ENCODE data around the gene DEF6. TPM values are rescaled to one million over a fixed set of nuclear protein-coding genes. Genes with fewer than 3 reads are reported as not detected.
A peak's percentile ranks its signal among the peaks of the same experiment; 100 is the strongest.

The DEF6 gene
- total RNA-seq, 2 experiments from 2014 or later: 213 to 216 TPM

- Mint-ChIP-seq H3K27ac (no peak overlapping the region), H3K4me1 (peaks cover 3% of the 10 kb centered on the region), H3K4me3 (no peak overlapping the region), H3K27me3 (no peaks in the 10 kb centered on the region), H3K36me3 (peaks cover 11% of the 10 kb centered on the region), H3K9me3 (no peaks in the 10 kb centered on the region)
- POLR2A ChIA-PET: no interaction called here
- ATAC-seq (ENCODE audit: low read depth): no peak
- no peak for DNase-seq
Measured at GRCh38 chr6:35291491-35291890, 6.1 kb upstream of the DEF6 start.

GRCh38 chr6:35292494-35292893 lies 5.1 kb upstream of the DEF6 start:
- Mint-ChIP-seq H3K4me3 (no peak overlapping the region), H3K27ac (no peak overlapping the region), H3K9me3 (no peaks in the 10 kb centered on the region), H3K36me3 (peaks cover 8% of the 10 kb centered on the region), H3K27me3 (no peaks in the 10 kb centered on the region), H3K4me1 (peaks cover 12% of the 10 kb centered on the region)
- DNase-seq (no peak), ATAC-seq (ENCODE audit: low read depth) (no peak)
- POLR2A ChIA-PET: no interaction called here

GRCh38 chr6:35293681-35294080 lies 3.9 kb upstream of the DEF6 start:
- ATAC-seq (ENCODE audit: low read depth) (no peak), DNase-seq (no peak)
- no peak overlapping the region for H3K27ac Mint-ChIP-seq
- H3K4me3 Mint-ChIP-seq: no peak overlapping the region
- H3K4me1 Mint-ChIP-seq: peaks cover 13% of the 10 kb centered on the region
- no peaks in the 10 kb centered on the region for H3K9me3 Mint-ChIP-seq
- H3K36me3 Mint-ChIP-seq: peaks cover 9% of the 10 kb centered on the region
- no peaks in the 10 kb centered on the region for H3K27me3 Mint-ChIP-seq
- POLR2A ChIA-PET: no interaction called here

GRCh38 chr6:35294308-35294945 lies 3.2 kb upstream of the DEF6 start:
- Mint-ChIP-seq H3K27ac (peak overlapping the region; percentile 43), H3K4me1 (peaks cover 17% of the 10 kb centered on the region), H3K36me3 (peaks cover 11% of the 10 kb centered on the region), H3K4me3 (no peak overlapping the region), H3K27me3 (no peaks in the 10 kb centered on the region), H3K9me3 (no peaks in the 10 kb centered on the region)
- POLR2A ChIA-PET: no interaction called here
- ATAC-seq (ENCODE audit: low read depth): peak; percentile 25
- DNase-seq: no peak

- Mint-ChIP-seq H3K4me3 (no peak overlapping the region), H3K27me3 (no peaks in the 10 kb centered on the region), H3K36me3 (peaks cover 16% of the 10 kb centered on the region), H3K4me1 (peaks cover 22% of the 10 kb centered on the region), H3K9me3 (no peaks in the 10 kb centered on the region), H3K27ac (no peak overlapping the region)
- no peak for ATAC-seq (ENCODE audit: low read depth)
- POLR2A ChIA-PET: interaction anchor here (0.6 to 8.9 kb wide), 5 partner anchors 16 to 702 kb away, joined by 3 to 86 read pairs (median 3); partner anchors contain the start of genes FANCE and PPARD
- no peak for DNase-seq
Measured at GRCh38 chr6:35295036-35295435, 2.6 kb upstream of the DEF6 start.

- peak overlapping the region; percentile 94 for H3K27ac Mint-ChIP-seq
- DNase-seq: no peak
Measured at GRCh38 chr6:35295521-35296315, 1.9 kb upstream of the DEF6 start.

GRCh38 chr6:35296931-35297600 lies 552 bp upstream of the DEF6 start:
- Mint-ChIP-seq H3K36me3 (peaks cover 23% of the 10 kb centered on the region), H3K9me3 (no peaks in the 10 kb centered on the region), H3K27me3 (no peaks in the 10 kb centered on the region), H3K27ac (peak overlapping the region; percentile 94), H3K4me1 (peaks cover 37% of the 10 kb centered on the region), H3K4me3 (peak overlapping the region; percentile 89)
- no peak for DNase-seq
- ATAC-seq (ENCODE audit: low read depth): no peak
- POLR2A ChIA-PET: interaction anchor here (0.8 to 8.9 kb wide), 9 partner anchors 14 to 430 kb away, joined by 3 to 86 read pairs (median 5); partner anchors contain the start of genes PPARD, RPL10A and ZNF76

More at GRCh38 chr6:35295521-35296315, 1.9 kb upstream of the DEF6 start:
- Mint-ChIP-seq H3K4me3 (no peak overlapping the region), H3K9me3 (no peaks in the 10 kb centered on the region), H3K36me3 (peaks cover 22% of the 10 kb centered on the region), H3K27me3 (no peaks in the 10 kb centered on the region), H3K4me1 (peaks cover 27% of the 10 kb centered on the region)
- ATAC-seq (ENCODE audit: low read depth): no peak
- POLR2A ChIA-PET: interaction anchor here (0.6 to 8.9 kb wide), 8 partner anchors 15 to 702 kb away, joined by 3 to 86 read pairs (median 4); partner anchors contain the start of genes FANCE, PPARD, RPL10A and ZNF76

GRCh38 chr6:35298625-35299140 lies 1.1 kb downstream of the DEF6 start:
- Mint-ChIP-seq H3K36me3 (peaks cover 25% of the 10 kb centered on the region), H3K27ac (peak overlapping the region; percentile 94), H3K4me1 (peaks cover 52% of the 10 kb centered on the region), H3K27me3 (no peaks in the 10 kb centered on the region), H3K9me3 (no peaks in the 10 kb centered on the region), H3K4me3 (peak overlapping the region; percentile 89)
- DNase-seq (no peak), ATAC-seq (ENCODE audit: low read depth) (no peak)
- POLR2A ChIA-PET: interaction anchor here (0.6 to 8.9 kb wide), 10 partner anchors 10 to 169 kb away, joined by 3 to 86 read pairs (median 4); partner anchors contain the start of genes PPARD and RPL10A

- H3K36me3 Mint-ChIP-seq: peaks cover 30% of the 10 kb centered on the region
- peak overlapping the region; percentile 94 for H3K27ac Mint-ChIP-seq
- no peak for ATAC-seq (ENCODE audit: low read depth)
- peaks cover 56% of the 10 kb centered on the region for H3K4me1 Mint-ChIP-seq
- no peaks in the 10 kb centered on the region for H3K27me3 Mint-ChIP-seq
- peak overlapping the region; percentile 89 for H3K4me3 Mint-ChIP-seq
- no peak for DNase-seq
- H3K9me3 Mint-ChIP-seq: no peaks in the 10 kb centered on the region
- POLR2A ChIA-PET: interaction anchor here (1.1 to 8.9 kb wide), 2 partner anchors 11 kb away, joined by 3 to 86 read pairs; no protein-coding TSS in a partner anchor
Measured at GRCh38 chr6:35299674-35300073, 2.1 kb downstream of the DEF6 start.

- DNase-seq (no peak), ATAC-seq (ENCODE audit: low read depth) (no peak)
- Mint-ChIP-seq H3K4me1 (peaks cover 58% of the 10 kb centered on the region), H3K27ac (peak overlapping the region; percentile 94), H3K27me3 (no peaks in the 10 kb centered on the region), H3K36me3 (peaks cover 30% of the 10 kb centered on the region), H3K9me3 (no peaks in the 10 kb centered on the region), H3K4me3 (peak overlapping the region; percentile 89)
- POLR2A ChIA-PET: interaction anchor here (1.0 to 8.9 kb wide), 6 partner anchors 10 to 431 kb away, joined by 3 to 86 read pairs (median 5); no protein-coding TSS in a partner anchor
Measured at GRCh38 chr6:35300848-35301247, 3.2 kb downstream of the DEF6 start.

- peak; percentile 83 for ATAC-seq (ENCODE audit: low read depth)
- Mint-ChIP-seq H3K36me3 (peaks cover 37% of the 10 kb centered on the region), H3K4me1 (peaks cover 60% of the 10 kb centered on the region), H3K27ac (peak overlapping the region; percentile 94), H3K4me3 (peak overlapping the region; percentile 87), H3K27me3 (no peaks in the 10 kb centered on the region), H3K9me3 (no peaks in the 10 kb centered on the region)
- DNase-seq: peak; percentile 81
- POLR2A ChIA-PET: interaction anchor here (0.5 to 8.9 kb wide), 13 partner anchors 8 to 425 kb away, joined by 3 to 86 read pairs (median 5); partner anchors contain the start of genes FANCE, RPL10A and ZNF76
Measured at GRCh38 chr6:35302604-35303241, 5.1 kb downstream of the DEF6 start.

GRCh38 chr6:35304299-35304698 lies 6.7 kb downstream of the DEF6 start:
- peaks cover 39% of the 10 kb centered on the region for H3K36me3 Mint-ChIP-seq
- peak overlapping the region; percentile 87 for H3K4me3 Mint-ChIP-seq
- H3K27me3 Mint-ChIP-seq: no peaks in the 10 kb centered on the region
- peaks cover 66% of the 10 kb centered on the region for H3K4me1 Mint-ChIP-seq
- no peaks in the 10 kb centered on the region for H3K9me3 Mint-ChIP-seq
- H3K27ac Mint-ChIP-seq: peak overlapping the region; percentile 94
- ATAC-seq (ENCODE audit: low read depth) (no peak), DNase-seq (no peak)
- POLR2A ChIA-PET: interaction anchor here (0.7 to 2.3 kb wide), 2 partner anchors 164 to 1382 kb away, joined by 3 to 12 read pairs; partner anchors contain the start of gene RPL10A
